Measurements from ENCODE around the gene TEAD1. TPM values are rescaled to one million over a fixed set of nuclear protein-coding genes. Genes with fewer than 3 reads are reported as not detected.
"Not testable (repeated sequence)": the region's sequence is repeated elsewhere in the genome, so short reads cannot be mapped to it uniquely, and the experiment has no call there.

The TEAD1 gene
- total RNA-seq, 1 experiment from 2014 or later = 83.2 TPM

GRCh38 chr11:12860827-12861226, 186.6 kb downstream of the TEAD1 start:
- DNase-seq (ENCODE audit: low read depth) = peak; percentile 32

GRCh38 chr11:12862696-12863469, 188.7 kb downstream of the TEAD1 start:
- DNase-seq (ENCODE audit: low read depth) = peak; percentile 89

- no peak for DNase-seq (ENCODE audit: low read depth)
These were observed 189.4 kb downstream of the TEAD1 start for GRCh38 chr11:12863605-12864121.

- peak; percentile 94 for DNase-seq (ENCODE audit: low read depth)
These were observed 190.3 kb downstream of the TEAD1 start for GRCh38 chr11:12864316-12865156.

- DNase-seq (ENCODE audit: low read depth) = no peak
These were observed 191.8 kb downstream of the TEAD1 start for GRCh38 chr11:12865863-12866595.

GRCh38 chr11:12867531-12867930, 193.3 kb downstream of the TEAD1 start:
- no peak for DNase-seq (ENCODE audit: low read depth)

GRCh38 chr11:12868315-12869073, 194.3 kb downstream of the TEAD1 start:
- peak; percentile 69 for DNase-seq (ENCODE audit: low read depth)

- DNase-seq (ENCODE audit: low read depth) = no peak
These were observed 197.0 kb downstream of the TEAD1 start for GRCh38 chr11:12871241-12871640.

GRCh38 chr11:12871788-12872321, 197.6 kb downstream of the TEAD1 start:
- DNase-seq (ENCODE audit: low read depth) = peak; percentile 55

GRCh38 chr11:12876340-12876739, 202.1 kb downstream of the TEAD1 start:
- DNase-seq (ENCODE audit: low read depth) = peak; percentile 7

GRCh38 chr11:12876988-12877387, 202.8 kb downstream of the TEAD1 start:
- DNase-seq (ENCODE audit: low read depth) = peak; percentile 15

GRCh38 chr11:12877508-12877907, 203.3 kb downstream of the TEAD1 start:
- not testable (repeated sequence) for DNase-seq (ENCODE audit: low read depth)

- no peak for DNase-seq (ENCODE audit: low read depth)
These were observed 206.1 kb downstream of the TEAD1 start for GRCh38 chr11:12880327-12880726.

GRCh38 chr11:12882670-12883069, 208.4 kb downstream of the TEAD1 start:
- DNase-seq (ENCODE audit: low read depth) = no peak

GRCh38 chr11:12884751-12885318, 210.6 kb downstream of the TEAD1 start:
- DNase-seq (ENCODE audit: low read depth) = peak; percentile 47

- DNase-seq (ENCODE audit: low read depth) = no peak
These were observed 211.6 kb downstream of the TEAD1 start for GRCh38 chr11:12885717-12886239.

GRCh38 chr11:12886508-12886907, 212.3 kb downstream of the TEAD1 start:
- DNase-seq (ENCODE audit: low read depth) = no peak

GRCh38 chr11:12888525-12889158, 214.4 kb downstream of the TEAD1 start:
- DNase-seq (ENCODE audit: low read depth) = peak; percentile 89

GRCh38 chr11:12889243-12889642, 215.0 kb downstream of the TEAD1 start:
- DNase-seq (ENCODE audit: low read depth) = peak; percentile 65

- DNase-seq (ENCODE audit: low read depth) = no peak
These were observed 216.3 kb downstream of the TEAD1 start for GRCh38 chr11:12890476-12890875.
